ENCODE results near the gene OPCML.

GRCh38 chr11:132734217-132734616, 798.1 kb downstream of the OPCML start:
- no peak for TF ChIP-seq CTCF (IDR thresholded peaks at IDR 0.05; ENCODE audit: low read depth, low read length, missing input control)
- no peak for TF ChIP-seq MAX (IDR thresholded peaks at IDR 0.05)
- TF ChIP-seq RXRA (IDR thresholded peaks at IDR 0.05): no peak
- no peak for TF ChIP-seq RAD21 (IDR thresholded peaks at IDR 0.05)
- no peak for TF ChIP-seq SP1 (IDR thresholded peaks at IDR 0.05)
- TF ChIP-seq FOXA1 (IDR thresholded peaks at IDR 0.05): no peak
- no peak for TF ChIP-seq REST (IDR thresholded peaks at IDR 0.05)
- TF ChIP-seq JUND (IDR thresholded peaks at IDR 0.05): no peak
- TF ChIP-seq TAF1 (conservative IDR thresholded peaks at IDR 0.05): no peak
- no peak for TF ChIP-seq EGR1 (IDR thresholded peaks at IDR 0.05; ENCODE audit: low read depth in 2 of 2)
- TF ChIP-seq YY1 (IDR thresholded peaks at IDR 0.05): no peak
- no peak for TF ChIP-seq GABPA (IDR thresholded peaks at IDR 0.05 in 1 of 2, conservative IDR thresholded peaks at IDR 0.05 in 1 of 2)
- TF ChIP-seq ATF3 (IDR thresholded peaks at IDR 0.05): no peak
- no peak for TF ChIP-seq HNF4A (conservative IDR thresholded peaks at IDR 0.05)
